Peyer's patch (tissue), 4 donors: ENCODE data around the gene ITGA5.

Source experiments
- CTCF ChIP-seq, 6 experiments: fragments of 450-650 bp in 4 of 6; fragments of 200-600 bp in 2 of 6; sonication (generic) in 1 of 6; IDR thresholded peaks; one replicate each; pipeline ENCODE4 v1.5.1; 2017 to 2019; ENCODE audit warnings: antibody characterized with exemption in 6 of 6, mild to moderate bottlenecking in 3 of 6, moderate library complexity in 1 of 6
- POLR2A ChIP-seq, 2 donors: fragments of 450-650 bp; IDR thresholded peaks; one replicate each; pipeline ENCODE4 v1.5.1; 2017; ENCODE audit warnings: antibody characterized with exemption in 2 of 2, mild to moderate bottlenecking in 2 of 2, moderate library complexity in 2 of 2

GRCh38 chr12:54379398-54380201, 39.5 kb downstream of the ITGA5 start:
- TF ChIP-seq CTCF (IDR thresholded peaks at IDR 0.05), result peak; percentile 92 to 100 (median 100)
- no peak for TF ChIP-seq POLR2A (IDR thresholded peaks at IDR 0.05)
